ENCODE data around the gene RUVBL2.

The RUVBL2 gene

DNA sequence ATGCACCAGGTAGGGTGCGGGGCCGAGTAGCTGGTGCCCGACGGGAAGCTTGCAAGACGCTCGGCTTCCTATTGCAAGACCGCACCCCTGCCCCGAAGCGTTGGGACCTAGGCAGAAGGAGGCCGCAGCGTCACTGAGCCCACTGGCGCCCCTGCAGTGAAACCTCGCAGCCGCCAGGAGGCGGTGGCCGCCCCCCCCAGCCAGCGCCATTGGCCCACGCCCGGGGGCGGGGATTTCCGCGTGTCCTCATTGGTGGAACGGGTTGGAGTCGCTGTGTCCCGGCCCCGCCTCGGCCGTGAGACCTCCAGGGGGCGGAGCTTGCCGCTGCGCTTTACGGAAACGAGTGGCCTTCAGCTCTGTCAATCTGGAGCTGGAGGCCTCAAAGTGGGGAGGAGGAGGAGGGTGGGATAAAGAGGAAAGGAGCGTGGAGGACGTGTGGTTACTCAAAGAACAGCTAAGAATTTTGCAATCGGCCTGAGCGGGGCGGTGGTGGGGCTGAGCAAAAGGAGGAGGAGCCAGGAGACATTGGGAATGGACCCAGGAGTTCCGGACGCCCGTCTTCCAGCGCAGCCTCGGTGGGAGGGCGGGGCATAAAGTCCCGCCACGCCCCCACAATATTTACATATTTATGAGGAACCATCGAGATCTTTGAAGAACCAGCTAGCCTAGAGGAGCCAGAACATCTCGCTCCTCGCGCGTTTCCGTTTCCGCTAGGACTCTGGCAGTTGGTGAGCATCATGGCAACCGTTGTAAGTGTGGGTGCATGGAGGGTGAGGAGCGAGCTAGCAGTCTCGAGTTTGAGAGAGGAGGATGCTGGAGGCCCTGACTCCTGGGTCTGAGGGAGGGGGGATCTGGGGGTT lies at the start of gene RUVBL2, which contains the start of gene GYS1 (continued):
- TF ChIP-seq ZNF324 (tag by site-specific recombination; IDR thresholded peaks at IDR 0.05): peak; percentile 57; the same call in 1 of the 2 replicates
- TF ChIP-seq ZSCAN16 (tag by site-specific recombination; IDR thresholded peaks at IDR 0.05): no peak
- TF ChIP-seq ZNF112 (tag by site-specific recombination; IDR thresholded peaks at IDR 0.05): no peak
- no peak for TF ChIP-seq ZNF302 (tag by site-specific recombination; IDR thresholded peaks at IDR 0.05; ENCODE audit: low read depth)
- TF ChIP-seq HOXC10 (CRISPR knock-in tag; IDR thresholded peaks at IDR 0.05): no peak
- no peak for TF ChIP-seq ZNF175 (tag by site-specific recombination; IDR thresholded peaks at IDR 0.05)
- no peak for TF ChIP-seq ZNF610 (tag by site-specific recombination; IDR thresholded peaks at IDR 0.05; ENCODE audit: borderline replicate concordance)
- peak; percentile 77 for TF ChIP-seq ZXDB (tag by site-specific recombination; IDR thresholded peaks at IDR 0.05)
- TF ChIP-seq TCF7L2 (IDR thresholded peaks at IDR 0.05; ENCODE audit: borderline replicate concordance, low read depth, low read length): no peak
- TF ChIP-seq ZNF24 (tag by site-specific recombination; IDR thresholded peaks at IDR 0.05): no peak; the same call in 1 of the 2 replicates
- peak; percentile 100 for TF ChIP-seq ZNF366 (tag by site-specific recombination; conservative IDR thresholded peaks at IDR 0.05)
- TF ChIP-seq KLF9 (tag by site-specific recombination; IDR thresholded peaks at IDR 0.05; ENCODE audit: low read depth): peak; percentile 83
- no peak for TF ChIP-seq RBAK (tag by site-specific recombination; IDR thresholded peaks at IDR 0.05)
- 0 out of 2 replicates have a peak, but pooled peaks have one; percentile 60 for TF ChIP-seq ZNF76 (tag by site-specific recombination; IDR thresholded peaks at IDR 0.05; ENCODE audit: borderline replicate concordance, low read depth)
- TF ChIP-seq, protein P1, sequence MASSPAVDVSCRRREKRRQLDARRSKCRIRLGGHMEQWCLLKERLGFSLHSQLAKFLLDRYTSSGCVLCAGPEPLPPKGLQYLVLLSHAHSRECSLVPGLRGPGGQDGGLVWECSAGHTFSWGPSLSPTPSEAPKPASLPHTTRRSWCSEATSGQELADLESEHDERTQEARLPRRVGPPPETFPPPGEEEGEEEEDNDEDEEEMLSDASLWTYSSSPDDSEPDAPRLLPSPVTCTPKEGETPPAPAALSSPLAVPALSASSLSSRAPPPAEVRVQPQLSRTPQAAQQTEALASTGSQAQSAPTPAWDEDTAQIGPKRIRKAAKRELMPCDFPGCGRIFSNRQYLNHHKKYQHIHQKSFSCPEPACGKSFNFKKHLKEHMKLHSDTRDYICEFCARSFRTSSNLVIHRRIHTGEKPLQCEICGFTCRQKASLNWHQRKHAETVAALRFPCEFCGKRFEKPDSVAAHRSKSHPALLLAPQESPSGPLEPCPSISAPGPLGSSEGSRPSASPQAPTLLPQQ (tag by site-specific recombination; IDR thresholded peaks at IDR 0.05): peak; percentile 74
- TF ChIP-seq, protein P2, sequence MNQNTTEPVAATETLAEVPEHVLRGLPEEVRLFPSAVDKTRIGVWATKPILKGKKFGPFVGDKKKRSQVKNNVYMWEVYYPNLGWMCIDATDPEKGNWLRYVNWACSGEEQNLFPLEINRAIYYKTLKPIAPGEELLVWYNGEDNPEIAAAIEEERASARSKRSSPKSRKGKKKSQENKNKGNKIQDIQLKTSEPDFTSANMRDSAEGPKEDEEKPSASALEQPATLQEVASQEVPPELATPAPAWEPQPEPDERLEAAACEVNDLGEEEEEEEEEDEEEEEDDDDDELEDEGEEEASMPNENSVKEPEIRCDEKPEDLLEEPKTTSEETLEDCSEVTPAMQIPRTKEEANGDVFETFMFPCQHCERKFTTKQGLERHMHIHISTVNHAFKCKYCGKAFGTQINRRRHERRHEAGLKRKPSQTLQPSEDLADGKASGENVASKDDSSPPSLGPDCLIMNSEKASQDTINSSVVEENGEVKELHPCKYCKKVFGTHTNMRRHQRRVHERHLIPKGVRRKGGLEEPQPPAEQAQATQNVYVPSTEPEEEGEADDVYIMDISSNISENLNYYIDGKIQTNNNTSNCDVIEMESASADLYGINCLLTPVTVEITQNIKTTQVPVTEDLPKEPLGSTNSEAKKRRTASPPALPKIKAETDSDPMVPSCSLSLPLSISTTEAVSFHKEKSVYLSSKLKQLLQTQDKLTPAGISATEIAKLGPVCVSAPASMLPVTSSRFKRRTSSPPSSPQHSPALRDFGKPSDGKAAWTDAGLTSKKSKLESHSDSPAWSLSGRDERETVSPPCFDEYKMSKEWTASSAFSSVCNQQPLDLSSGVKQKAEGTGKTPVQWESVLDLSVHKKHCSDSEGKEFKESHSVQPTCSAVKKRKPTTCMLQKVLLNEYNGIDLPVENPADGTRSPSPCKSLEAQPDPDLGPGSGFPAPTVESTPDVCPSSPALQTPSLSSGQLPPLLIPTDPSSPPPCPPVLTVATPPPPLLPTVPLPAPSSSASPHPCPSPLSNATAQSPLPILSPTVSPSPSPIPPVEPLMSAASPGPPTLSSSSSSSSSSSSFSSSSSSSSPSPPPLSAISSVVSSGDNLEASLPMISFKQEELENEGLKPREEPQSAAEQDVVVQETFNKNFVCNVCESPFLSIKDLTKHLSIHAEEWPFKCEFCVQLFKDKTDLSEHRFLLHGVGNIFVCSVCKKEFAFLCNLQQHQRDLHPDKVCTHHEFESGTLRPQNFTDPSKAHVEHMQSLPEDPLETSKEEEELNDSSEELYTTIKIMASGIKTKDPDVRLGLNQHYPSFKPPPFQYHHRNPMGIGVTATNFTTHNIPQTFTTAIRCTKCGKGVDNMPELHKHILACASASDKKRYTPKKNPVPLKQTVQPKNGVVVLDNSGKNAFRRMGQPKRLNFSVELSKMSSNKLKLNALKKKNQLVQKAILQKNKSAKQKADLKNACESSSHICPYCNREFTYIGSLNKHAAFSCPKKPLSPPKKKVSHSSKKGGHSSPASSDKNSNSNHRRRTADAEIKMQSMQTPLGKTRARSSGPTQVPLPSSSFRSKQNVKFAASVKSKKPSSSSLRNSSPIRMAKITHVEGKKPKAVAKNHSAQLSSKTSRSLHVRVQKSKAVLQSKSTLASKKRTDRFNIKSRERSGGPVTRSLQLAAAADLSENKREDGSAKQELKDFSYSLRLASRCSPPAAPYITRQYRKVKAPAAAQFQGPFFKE (tag by site-specific recombination; IDR thresholded peaks at IDR 0.05; ENCODE audit: borderline replicate concordance): no peak
- TF ChIP-seq OVOL3 (tag by site-specific recombination; IDR thresholded peaks at IDR 0.05): no peak
- peak; percentile 100 for TF ChIP-seq KLF10 (tag by site-specific recombination; IDR thresholded peaks at IDR 0.05)
- TF ChIP-seq, protein P3, sequence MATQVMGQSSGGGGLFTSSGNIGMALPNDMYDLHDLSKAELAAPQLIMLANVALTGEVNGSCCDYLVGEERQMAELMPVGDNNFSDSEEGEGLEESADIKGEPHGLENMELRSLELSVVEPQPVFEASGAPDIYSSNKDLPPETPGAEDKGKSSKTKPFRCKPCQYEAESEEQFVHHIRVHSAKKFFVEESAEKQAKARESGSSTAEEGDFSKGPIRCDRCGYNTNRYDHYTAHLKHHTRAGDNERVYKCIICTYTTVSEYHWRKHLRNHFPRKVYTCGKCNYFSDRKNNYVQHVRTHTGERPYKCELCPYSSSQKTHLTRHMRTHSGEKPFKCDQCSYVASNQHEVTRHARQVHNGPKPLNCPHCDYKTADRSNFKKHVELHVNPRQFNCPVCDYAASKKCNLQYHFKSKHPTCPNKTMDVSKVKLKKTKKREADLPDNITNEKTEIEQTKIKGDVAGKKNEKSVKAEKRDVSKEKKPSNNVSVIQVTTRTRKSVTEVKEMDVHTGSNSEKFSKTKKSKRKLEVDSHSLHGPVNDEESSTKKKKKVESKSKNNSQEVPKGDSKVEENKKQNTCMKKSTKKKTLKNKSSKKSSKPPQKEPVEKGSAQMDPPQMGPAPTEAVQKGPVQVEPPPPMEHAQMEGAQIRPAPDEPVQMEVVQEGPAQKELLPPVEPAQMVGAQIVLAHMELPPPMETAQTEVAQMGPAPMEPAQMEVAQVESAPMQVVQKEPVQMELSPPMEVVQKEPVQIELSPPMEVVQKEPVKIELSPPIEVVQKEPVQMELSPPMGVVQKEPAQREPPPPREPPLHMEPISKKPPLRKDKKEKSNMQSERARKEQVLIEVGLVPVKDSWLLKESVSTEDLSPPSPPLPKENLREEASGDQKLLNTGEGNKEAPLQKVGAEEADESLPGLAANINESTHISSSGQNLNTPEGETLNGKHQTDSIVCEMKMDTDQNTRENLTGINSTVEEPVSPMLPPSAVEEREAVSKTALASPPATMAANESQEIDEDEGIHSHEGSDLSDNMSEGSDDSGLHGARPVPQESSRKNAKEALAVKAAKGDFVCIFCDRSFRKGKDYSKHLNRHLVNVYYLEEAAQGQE (tag by site-specific recombination; IDR thresholded peaks at IDR 0.05): no peak
- TF ChIP-seq ZNF558 (tag by site-specific recombination; IDR thresholded peaks at IDR 0.05): no peak; the same call in 1 of the 2 replicates
- peak; percentile 68 for TF ChIP-seq KLF16 (tag by site-specific recombination; IDR thresholded peaks at IDR 0.05)
- TF ChIP-seq ZNF677 (tag by site-specific recombination; IDR thresholded peaks at IDR 0.05): no peak
- TF ChIP-seq, protein P4, sequence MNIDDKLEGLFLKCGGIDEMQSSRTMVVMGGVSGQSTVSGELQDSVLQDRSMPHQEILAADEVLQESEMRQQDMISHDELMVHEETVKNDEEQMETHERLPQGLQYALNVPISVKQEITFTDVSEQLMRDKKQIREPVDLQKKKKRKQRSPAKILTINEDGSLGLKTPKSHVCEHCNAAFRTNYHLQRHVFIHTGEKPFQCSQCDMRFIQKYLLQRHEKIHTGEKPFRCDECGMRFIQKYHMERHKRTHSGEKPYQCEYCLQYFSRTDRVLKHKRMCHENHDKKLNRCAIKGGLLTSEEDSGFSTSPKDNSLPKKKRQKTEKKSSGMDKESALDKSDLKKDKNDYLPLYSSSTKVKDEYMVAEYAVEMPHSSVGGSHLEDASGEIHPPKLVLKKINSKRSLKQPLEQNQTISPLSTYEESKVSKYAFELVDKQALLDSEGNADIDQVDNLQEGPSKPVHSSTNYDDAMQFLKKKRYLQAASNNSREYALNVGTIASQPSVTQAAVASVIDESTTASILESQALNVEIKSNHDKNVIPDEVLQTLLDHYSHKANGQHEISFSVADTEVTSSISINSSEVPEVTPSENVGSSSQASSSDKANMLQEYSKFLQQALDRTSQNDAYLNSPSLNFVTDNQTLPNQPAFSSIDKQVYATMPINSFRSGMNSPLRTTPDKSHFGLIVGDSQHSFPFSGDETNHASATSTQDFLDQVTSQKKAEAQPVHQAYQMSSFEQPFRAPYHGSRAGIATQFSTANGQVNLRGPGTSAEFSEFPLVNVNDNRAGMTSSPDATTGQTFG (tag by site-specific recombination; IDR thresholded peaks at IDR 0.05; ENCODE audit: borderline replicate concordance): 0 out of 2 replicates have a peak, but pooled peaks have one; percentile 30
- TF ChIP-seq ZNF16 (tag by site-specific recombination; IDR thresholded peaks at IDR 0.05; ENCODE audit: low read depth): no peak
